ENCODE measurements around the gene EHD4.

EHD4 gene

DNA sequence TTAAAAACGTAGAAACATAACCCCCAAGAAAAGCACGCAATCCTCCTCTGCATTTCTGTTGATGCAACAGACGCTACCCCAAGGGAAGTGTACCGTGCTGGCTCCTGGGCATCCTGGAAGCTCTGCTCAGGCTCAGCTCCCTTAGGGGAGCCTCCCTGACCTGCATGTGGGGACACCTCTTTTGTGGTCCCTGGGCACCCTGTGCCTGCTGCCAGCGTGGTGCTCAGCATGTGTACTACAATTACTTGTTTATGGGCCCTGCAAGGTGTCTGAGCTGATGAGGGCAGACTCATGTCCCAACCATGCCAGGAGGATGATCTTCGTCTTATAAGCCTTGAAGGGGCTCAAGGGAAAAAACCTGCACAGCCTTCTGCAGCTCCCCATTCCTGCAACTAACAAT, 18.3 kb downstream of the EHD4 start:
- H3K4me1 ChIP-seq (ENCODE audit: low read length) = 0 out of 2 replicates have a peak, but pooled peaks cover 4% of the 10 kb centered on the region
- peaks cover 22% of the 10 kb centered on the region; the same call in 1 of the 2 replicates for H4K20me1 ChIP-seq (ENCODE audit: insufficient read depth, low read length)
- no peaks in the 10 kb centered on the region for H3K9me3 ChIP-seq (ENCODE audit: insufficient read depth, low read length)
- H3K36me3 ChIP-seq (replicated peaks; ENCODE audit: low read depth, low read length) = peaks cover 18% of the 10 kb centered on the region
- no peak for TF ChIP-seq EZH2phosphoT487 (IDR thresholded peaks at IDR 0.05; ENCODE audit: low read depth)
- TF ChIP-seq, protein P1, sequence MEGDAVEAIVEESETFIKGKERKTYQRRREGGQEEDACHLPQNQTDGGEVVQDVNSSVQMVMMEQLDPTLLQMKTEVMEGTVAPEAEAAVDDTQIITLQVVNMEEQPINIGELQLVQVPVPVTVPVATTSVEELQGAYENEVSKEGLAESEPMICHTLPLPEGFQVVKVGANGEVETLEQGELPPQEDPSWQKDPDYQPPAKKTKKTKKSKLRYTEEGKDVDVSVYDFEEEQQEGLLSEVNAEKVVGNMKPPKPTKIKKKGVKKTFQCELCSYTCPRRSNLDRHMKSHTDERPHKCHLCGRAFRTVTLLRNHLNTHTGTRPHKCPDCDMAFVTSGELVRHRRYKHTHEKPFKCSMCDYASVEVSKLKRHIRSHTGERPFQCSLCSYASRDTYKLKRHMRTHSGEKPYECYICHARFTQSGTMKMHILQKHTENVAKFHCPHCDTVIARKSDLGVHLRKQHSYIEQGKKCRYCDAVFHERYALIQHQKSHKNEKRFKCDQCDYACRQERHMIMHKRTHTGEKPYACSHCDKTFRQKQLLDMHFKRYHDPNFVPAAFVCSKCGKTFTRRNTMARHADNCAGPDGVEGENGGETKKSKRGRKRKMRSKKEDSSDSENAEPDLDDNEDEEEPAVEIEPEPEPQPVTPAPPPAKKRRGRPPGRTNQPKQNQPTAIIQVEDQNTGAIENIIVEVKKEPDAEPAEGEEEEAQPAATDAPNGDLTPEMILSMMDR (IDR thresholded peaks at IDR 0.05; ENCODE audit: low read depth, low read length) = no peak
- H3K79me2 ChIP-seq (ENCODE audit: low read length) = peaks cover 12% of the 10 kb centered on the region; the same call in 1 of the 2 replicates
- H3K27ac ChIP-seq (ENCODE audit: low read length) = no peak overlapping the region
- no peak overlapping the region for H3K9ac ChIP-seq (ENCODE audit: low read length)
- no peak overlapping the region for H3K4me2 ChIP-seq (ENCODE audit: low read length)
- H3K4me3 ChIP-seq (ENCODE audit: low read length) = no peak overlapping the region
- no peak overlapping the region for H2AFZ ChIP-seq (ENCODE audit: low read depth, low read length)
- H3K27me3 ChIP-seq (ENCODE audit: low read depth, low read length) = no peaks in the 10 kb centered on the region

DNA sequence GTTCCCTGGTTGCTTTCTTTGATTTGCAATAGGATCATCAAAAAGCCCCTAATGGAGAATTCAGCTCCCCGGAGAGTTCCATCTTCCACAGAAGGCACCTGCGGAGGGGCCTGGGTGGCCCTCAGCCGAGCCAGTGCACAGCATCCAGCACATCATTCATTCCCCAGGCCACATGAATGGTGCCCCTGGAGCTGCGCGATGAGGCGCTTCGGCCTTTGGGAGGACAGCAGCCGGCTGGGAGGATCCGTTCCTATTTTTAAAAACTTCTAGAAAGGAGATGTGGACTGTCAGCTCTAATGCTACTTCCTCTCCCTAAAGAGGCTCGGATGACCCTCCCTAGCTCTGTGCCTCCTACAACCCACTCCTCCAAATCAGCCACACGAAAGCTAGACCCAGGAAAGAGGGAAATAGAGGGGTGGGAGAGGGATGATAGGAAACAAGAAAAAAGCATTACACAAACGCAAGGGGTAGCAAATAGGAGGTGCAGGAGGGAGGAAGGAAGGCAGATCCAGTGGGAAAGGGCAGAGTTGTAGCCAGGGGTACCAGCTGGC, 20.3 kb downstream of the EHD4 start:
- Histone ChIP-seq H2AFZ (ENCODE audit: low read depth, low read length) (no peak overlapping the region), H3K27me3 (ENCODE audit: low read depth, low read length) (no peaks in the 10 kb centered on the region), H3K9me3 (ENCODE audit: insufficient read depth, low read length) (no peaks in the 10 kb centered on the region), H3K4me3 (ENCODE audit: low read length) (no peak overlapping the region), H3K27ac (ENCODE audit: low read length) (no peak overlapping the region), H3K36me3 (replicated peaks; ENCODE audit: low read depth, low read length) (peaks cover 18% of the 10 kb centered on the region), H3K4me1 (ENCODE audit: low read length) (no peaks in the 10 kb centered on the region), H3K9ac (ENCODE audit: low read length) (no peak overlapping the region), H3K79me2 (ENCODE audit: low read length) (peaks cover 7% of the 10 kb centered on the region; the same call in 1 of the 2 replicates), H3K4me2 (ENCODE audit: low read length) (no peak overlapping the region), H4K20me1 (ENCODE audit: insufficient read depth, low read length) (peaks cover 8% of the 10 kb centered on the region; the same call in 1 of the 2 replicates)
- TF ChIP-seq, protein P1 (IDR thresholded peaks at IDR 0.05; ENCODE audit: low read depth, low read length) = no peak
- no peak for TF ChIP-seq EZH2phosphoT487 (IDR thresholded peaks at IDR 0.05; ENCODE audit: low read depth)

DNA sequence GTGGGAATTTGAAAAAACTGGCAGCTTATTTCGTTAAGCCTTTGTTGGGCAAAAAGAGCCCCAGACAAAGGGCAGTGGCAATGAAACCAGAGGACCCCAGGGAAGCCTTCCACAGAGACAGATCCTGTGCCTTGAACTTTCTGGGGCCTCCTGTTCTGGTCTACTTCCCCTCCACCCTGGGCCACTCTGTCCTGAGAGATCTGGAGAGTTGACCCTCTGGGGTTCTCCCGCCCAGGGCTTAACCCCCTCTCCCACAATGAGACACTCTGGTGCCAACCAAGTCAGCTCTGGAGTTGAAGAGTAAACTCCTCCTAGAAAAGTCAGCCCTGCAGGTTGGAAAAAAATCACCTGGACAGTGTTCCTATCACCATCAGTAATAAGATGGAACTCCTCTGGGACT, 20.8 kb downstream of the EHD4 start:
- H3K9ac ChIP-seq (ENCODE audit: low read length) = no peak overlapping the region
- H3K27me3 ChIP-seq (ENCODE audit: low read depth, low read length) = no peaks in the 10 kb centered on the region
- peaks cover 4% of the 10 kb centered on the region; the same call in 1 of the 2 replicates for H4K20me1 ChIP-seq (ENCODE audit: insufficient read depth, low read length)
- no peak overlapping the region for H2AFZ ChIP-seq (ENCODE audit: low read depth, low read length)
- no peaks in the 10 kb centered on the region for H3K9me3 ChIP-seq (ENCODE audit: insufficient read depth, low read length)
- no peak overlapping the region for H3K27ac ChIP-seq (ENCODE audit: low read length)
- no peak for TF ChIP-seq EZH2phosphoT487 (IDR thresholded peaks at IDR 0.05; ENCODE audit: low read depth)
- TF ChIP-seq, protein P1 (IDR thresholded peaks at IDR 0.05; ENCODE audit: low read depth, low read length) = no peak
- H3K4me3 ChIP-seq (ENCODE audit: low read length) = no peak overlapping the region
- H3K36me3 ChIP-seq (replicated peaks; ENCODE audit: low read depth, low read length) = peaks cover 18% of the 10 kb centered on the region
- no peak overlapping the region for H3K4me2 ChIP-seq (ENCODE audit: low read length)
- H3K79me2 ChIP-seq (ENCODE audit: low read length) = peaks cover 7% of the 10 kb centered on the region; the same call in 1 of the 2 replicates
- no peaks in the 10 kb centered on the region for H3K4me1 ChIP-seq (ENCODE audit: low read length)

DNA sequence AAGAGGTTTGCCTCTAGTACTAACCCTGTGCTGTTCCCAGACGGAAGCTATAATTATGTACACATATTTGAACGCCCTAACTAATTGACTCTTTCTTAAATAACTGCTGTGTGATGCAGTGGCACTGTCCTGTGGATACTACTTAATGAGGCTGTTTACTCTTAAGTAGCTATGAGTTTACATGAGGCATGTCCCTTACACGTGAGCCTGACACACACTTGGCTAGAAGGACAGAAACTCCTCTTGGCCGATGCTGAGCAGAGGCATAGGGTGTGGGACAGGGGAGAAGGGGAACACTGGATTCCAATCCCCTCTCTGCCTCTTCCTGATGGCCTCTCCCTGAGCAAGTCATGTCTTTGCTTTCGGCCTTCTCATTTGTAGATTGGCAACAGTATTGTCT, 21.9 kb downstream of the EHD4 start:
- no peaks in the 10 kb centered on the region for H3K27me3 ChIP-seq (ENCODE audit: low read depth, low read length)
- TF ChIP-seq, protein P1 (IDR thresholded peaks at IDR 0.05; ENCODE audit: low read depth, low read length) = no peak
- no peak for TF ChIP-seq EZH2phosphoT487 (IDR thresholded peaks at IDR 0.05; ENCODE audit: low read depth)
- H3K79me2 ChIP-seq (ENCODE audit: low read length) = no peaks in the 10 kb centered on the region
- H3K4me2 ChIP-seq (ENCODE audit: low read length) = no peak overlapping the region
- H4K20me1 ChIP-seq (ENCODE audit: insufficient read depth, low read length) = 0 out of 2 replicates have a peak, but pooled peaks cover under 1% of the 10 kb centered on the region
- no peak overlapping the region for H3K4me3 ChIP-seq (ENCODE audit: low read length)
- H3K4me1 ChIP-seq (ENCODE audit: low read length) = no peaks in the 10 kb centered on the region
- peaks cover 18% of the 10 kb centered on the region for H3K36me3 ChIP-seq (replicated peaks; ENCODE audit: low read depth, low read length)
- no peak overlapping the region for H3K9ac ChIP-seq (ENCODE audit: low read length)
- H3K9me3 ChIP-seq (ENCODE audit: insufficient read depth, low read length) = no peaks in the 10 kb centered on the region
- H2AFZ ChIP-seq (ENCODE audit: low read depth, low read length) = no peak overlapping the region
- H3K27ac ChIP-seq (ENCODE audit: low read length) = no peak overlapping the region
